ENCODE data around the gene CSF1.

Gene CSF1

GRCh38 chr1:109977657-109978378 lies 67.2 kb downstream of the CSF1 start:
- DNase-seq (ENCODE audit: low read depth in 3 of 3) = no peak

- no peak for DNase-seq (ENCODE audit: low read depth in 3 of 3)
These were observed 68.3 kb downstream of the CSF1 start for GRCh38 chr1:109978761-109979488.

- no peak for DNase-seq (ENCODE audit: low read depth in 3 of 3)
These were observed 68.9 kb downstream of the CSF1 start for GRCh38 chr1:109979489-109980091.
